Calu3 (cell line): ENCODE data around the gene PPM1H. TPM values are rescaled to one million over a fixed set of nuclear protein-coding genes. Genes with fewer than 3 reads are reported as not detected.

Experiments used
- BruUV-seq: library from RNA; stranded (reverse); fragments of 400-500 nt; replicated peaks from 2 replicates; lab custom pipeline; 2021; lab: Mats Ljungman, UMichigan
- CTCF ChIA-PET: fragments of 300-600 bp; sonication (Branson Sonifier 250); formaldehyde crosslinking; loops from one replicate; lab custom pipeline; 2022; ENCODE audit warnings: antibody characterized with exemption; lab: Charles Lee
- DNase-seq: peaks from one replicate; pipeline ENCODE4 v3.0.0; 2022
- H3K27ac Mint-ChIP-seq: one replicate; pipeline ENCODE4 v1.8.0; 2022; ENCODE audit warnings: mixed read lengths; ENCODE audit not compliant: unreplicated experiment
- H3K27me3 Mint-ChIP-seq: one replicate; pipeline ENCODE4 v1.8.0; 2022; ENCODE audit warnings: mixed read lengths; ENCODE audit not compliant: unreplicated experiment
- H3K36me3 Mint-ChIP-seq: one replicate; pipeline ENCODE4 v1.8.0; 2022; ENCODE audit warnings: mild to moderate bottlenecking, moderate library complexity, mixed read lengths; ENCODE audit not compliant: insufficient read depth, unreplicated experiment
- H3K4me1 Mint-ChIP-seq: one replicate; pipeline ENCODE4 v1.8.0; 2022; ENCODE audit warnings: mild to moderate bottlenecking, low read depth, mixed read lengths; ENCODE audit not compliant: unreplicated experiment
- H3K4me3 Mint-ChIP-seq: one replicate; pipeline ENCODE4 v1.8.0; 2022; ENCODE audit warnings: mild to moderate bottlenecking, low read depth, moderate library complexity, mixed read lengths; ENCODE audit not compliant: unreplicated experiment
- H3K9me3 Mint-ChIP-seq: one replicate; pipeline ENCODE4 v1.8.0; 2022; ENCODE audit warnings: low read depth, mixed read lengths; ENCODE audit not compliant: unreplicated experiment
- CTCF ChIP-seq: fragments of 200-600 bp; IDR thresholded peaks from one replicate; pipeline ENCODE4 v1.8.0; 2022; ENCODE audit warnings: antibody characterized with exemption; ENCODE audit not compliant: unreplicated experiment
- intact Hi-C: fragments of 100-400 bp; cut with micrococcal nuclease; formaldehyde crosslinking; loops from one replicate; pipeline ENCODE4 v1.10.0; 2022; ENCODE audit not compliant: unreplicated experiment
- total RNA-seq: library from RNA; stranded (reverse); gene quantifications from 2 replicates; pipeline ENCODE4 v1.2.3, GENCODE V29; 2022

The PPM1H gene
- total RNA-seq, 1 experiment from 2014 or later = 36.7 TPM

- peaks cover 4% of the 10 kb centered on the region for H3K9me3 Mint-ChIP-seq
- H3K36me3 Mint-ChIP-seq = no peaks in the 10 kb centered on the region
- no peaks in the 10 kb centered on the region for H3K27me3 Mint-ChIP-seq
- H3K4me1 Mint-ChIP-seq = peaks cover 32% of the 10 kb centered on the region
- no peak overlapping the region for H3K4me3 Mint-ChIP-seq
- CTCF ChIA-PET = no interaction called here
- no peak for DNase-seq
- no peak for TF ChIP-seq CTCF
- BruUV-seq = no TSS peak
- intact Hi-C loops = loop anchor here (10.0 kb wide), 1 partner anchor 145 kb away; no protein-coding TSS in a partner anchor
- H3K27ac Mint-ChIP-seq = peak overlapping the region; percentile 16
Observed at GRCh38 chr12:62839869-62840660, 94.9 kb downstream of the PPM1H start.

- Mint-ChIP-seq H3K27me3 (no peaks in the 10 kb centered on the region), H3K4me1 (peaks cover 3% of the 10 kb centered on the region), H3K4me3 (no peak overlapping the region), H3K27ac (no peak overlapping the region), H3K36me3 (no peaks in the 10 kb centered on the region), H3K9me3 (no peaks in the 10 kb centered on the region)
- intact Hi-C loops = no loop called here
- CTCF ChIA-PET = interaction anchor here (0.6 to 1.0 kb wide), 2 partner anchors 87 to 141 kb away, joined by 3 to 4 read pairs; no protein-coding TSS in a partner anchor
- BruUV-seq = no TSS peak
- TF ChIP-seq CTCF = no peak
- no peak for DNase-seq
Observed at GRCh38 chr12:62834971-62835547, 99.9 kb downstream of the PPM1H start.

GRCh38 chr12:62834406-62834805, 100.5 kb downstream of the PPM1H start:
- H3K4me1 Mint-ChIP-seq = no peaks in the 10 kb centered on the region
- H3K36me3 Mint-ChIP-seq = no peaks in the 10 kb centered on the region
- DNase-seq = no peak
- H3K9me3 Mint-ChIP-seq = no peaks in the 10 kb centered on the region
- no peak for TF ChIP-seq CTCF
- no peak overlapping the region for H3K27ac Mint-ChIP-seq
- intact Hi-C loops = no loop called here
- CTCF ChIA-PET = interaction anchor here (0.6 to 1.0 kb wide), 2 partner anchors 86 to 142 kb away, joined by 3 to 4 read pairs; no protein-coding TSS in a partner anchor
- no TSS peak for BruUV-seq
- H3K4me3 Mint-ChIP-seq = no peak overlapping the region
- H3K27me3 Mint-ChIP-seq = no peaks in the 10 kb centered on the region

GRCh38 chr12:62833634-62834033, 101.3 kb downstream of the PPM1H start:
- DNase-seq = no peak
- Mint-ChIP-seq H3K4me1 (no peaks in the 10 kb centered on the region), H3K27ac (no peak overlapping the region), H3K4me3 (no peak overlapping the region), H3K27me3 (no peaks in the 10 kb centered on the region), H3K36me3 (no peaks in the 10 kb centered on the region), H3K9me3 (no peaks in the 10 kb centered on the region)
- intact Hi-C loops = no loop called here
- CTCF ChIA-PET = no interaction called here
- no peak for TF ChIP-seq CTCF
- no TSS peak for BruUV-seq
